Measurements from ENCODE around the gene PLEKHO2.

GRCh38 chr15:64833690-64834089 is 8.0 kb upstream of the PLEKHO2 start:
- TF ChIP-seq POLR2A (IDR thresholded peaks at IDR 0.05; ENCODE audit: low read length) (no peak), CEBPB (IDR thresholded peaks at IDR 0.05) (no peak), CTCF (IDR thresholded peaks at IDR 0.05) (no peak), HDAC2 (IDR thresholded peaks at IDR 0.05) (no peak), HOXB13 (CRISPR knock-in tag; IDR thresholded peaks at IDR 0.05; ENCODE audit: low read depth) (no peak), JUNB (IDR thresholded peaks at IDR 0.05) (no peak), ZNF302 (CRISPR knock-in tag; IDR thresholded peaks at IDR 0.05) (no peak), HOXA7 (CRISPR knock-in tag; IDR thresholded peaks at IDR 0.05) (no peak), PBX3 (IDR thresholded peaks at IDR 0.05) (no peak)
- TF ChIP-seq, protein P1, sequence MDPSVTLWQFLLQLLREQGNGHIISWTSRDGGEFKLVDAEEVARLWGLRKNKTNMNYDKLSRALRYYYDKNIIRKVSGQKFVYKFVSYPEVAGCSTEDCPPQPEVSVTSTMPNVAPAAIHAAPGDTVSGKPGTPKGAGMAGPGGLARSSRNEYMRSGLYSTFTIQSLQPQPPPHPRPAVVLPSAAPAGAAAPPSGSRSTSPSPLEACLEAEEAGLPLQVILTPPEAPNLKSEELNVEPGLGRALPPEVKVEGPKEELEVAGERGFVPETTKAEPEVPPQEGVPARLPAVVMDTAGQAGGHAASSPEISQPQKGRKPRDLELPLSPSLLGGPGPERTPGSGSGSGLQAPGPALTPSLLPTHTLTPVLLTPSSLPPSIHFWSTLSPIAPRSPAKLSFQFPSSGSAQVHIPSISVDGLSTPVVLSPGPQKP (IDR thresholded peaks at IDR 0.05; ENCODE audit: low read depth, low read length): no peak
- TF ChIP-seq, protein P2, sequence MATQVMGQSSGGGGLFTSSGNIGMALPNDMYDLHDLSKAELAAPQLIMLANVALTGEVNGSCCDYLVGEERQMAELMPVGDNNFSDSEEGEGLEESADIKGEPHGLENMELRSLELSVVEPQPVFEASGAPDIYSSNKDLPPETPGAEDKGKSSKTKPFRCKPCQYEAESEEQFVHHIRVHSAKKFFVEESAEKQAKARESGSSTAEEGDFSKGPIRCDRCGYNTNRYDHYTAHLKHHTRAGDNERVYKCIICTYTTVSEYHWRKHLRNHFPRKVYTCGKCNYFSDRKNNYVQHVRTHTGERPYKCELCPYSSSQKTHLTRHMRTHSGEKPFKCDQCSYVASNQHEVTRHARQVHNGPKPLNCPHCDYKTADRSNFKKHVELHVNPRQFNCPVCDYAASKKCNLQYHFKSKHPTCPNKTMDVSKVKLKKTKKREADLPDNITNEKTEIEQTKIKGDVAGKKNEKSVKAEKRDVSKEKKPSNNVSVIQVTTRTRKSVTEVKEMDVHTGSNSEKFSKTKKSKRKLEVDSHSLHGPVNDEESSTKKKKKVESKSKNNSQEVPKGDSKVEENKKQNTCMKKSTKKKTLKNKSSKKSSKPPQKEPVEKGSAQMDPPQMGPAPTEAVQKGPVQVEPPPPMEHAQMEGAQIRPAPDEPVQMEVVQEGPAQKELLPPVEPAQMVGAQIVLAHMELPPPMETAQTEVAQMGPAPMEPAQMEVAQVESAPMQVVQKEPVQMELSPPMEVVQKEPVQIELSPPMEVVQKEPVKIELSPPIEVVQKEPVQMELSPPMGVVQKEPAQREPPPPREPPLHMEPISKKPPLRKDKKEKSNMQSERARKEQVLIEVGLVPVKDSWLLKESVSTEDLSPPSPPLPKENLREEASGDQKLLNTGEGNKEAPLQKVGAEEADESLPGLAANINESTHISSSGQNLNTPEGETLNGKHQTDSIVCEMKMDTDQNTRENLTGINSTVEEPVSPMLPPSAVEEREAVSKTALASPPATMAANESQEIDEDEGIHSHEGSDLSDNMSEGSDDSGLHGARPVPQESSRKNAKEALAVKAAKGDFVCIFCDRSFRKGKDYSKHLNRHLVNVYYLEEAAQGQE (IDR thresholded peaks at IDR 0.05): no peak
